Retinal pigment epithelial cell (primary cell): ENCODE data around the gene KIF26A.

Source experiments
- DNase-seq: peaks from one replicate; pipeline ENCODE4 v3.0.0-alpha.2; 2010; ENCODE audit warnings: low read depth
- H3K4me3 ChIP-seq: 2 replicates; pipeline ENCODE4 v1.5.1; 2011; ENCODE audit warnings: mild to moderate bottlenecking, low read length, control low read depth, moderate library complexity
- TF ChIP-seq, protein P1 (sequence below): conservative IDR thresholded peaks from 2 replicates; pipeline ENCODE4 v1.5.1; 2011; ENCODE audit warnings: low read depth, low read length, control low read depth, inconsistent platforms

Gene KIF26A

GRCh38 chr14:104098272-104099095 lies 39.9 kb upstream of the KIF26A start:
- H3K4me3 ChIP-seq: no peak overlapping the region
- no peak for DNase-seq
- TF ChIP-seq, protein P1, sequence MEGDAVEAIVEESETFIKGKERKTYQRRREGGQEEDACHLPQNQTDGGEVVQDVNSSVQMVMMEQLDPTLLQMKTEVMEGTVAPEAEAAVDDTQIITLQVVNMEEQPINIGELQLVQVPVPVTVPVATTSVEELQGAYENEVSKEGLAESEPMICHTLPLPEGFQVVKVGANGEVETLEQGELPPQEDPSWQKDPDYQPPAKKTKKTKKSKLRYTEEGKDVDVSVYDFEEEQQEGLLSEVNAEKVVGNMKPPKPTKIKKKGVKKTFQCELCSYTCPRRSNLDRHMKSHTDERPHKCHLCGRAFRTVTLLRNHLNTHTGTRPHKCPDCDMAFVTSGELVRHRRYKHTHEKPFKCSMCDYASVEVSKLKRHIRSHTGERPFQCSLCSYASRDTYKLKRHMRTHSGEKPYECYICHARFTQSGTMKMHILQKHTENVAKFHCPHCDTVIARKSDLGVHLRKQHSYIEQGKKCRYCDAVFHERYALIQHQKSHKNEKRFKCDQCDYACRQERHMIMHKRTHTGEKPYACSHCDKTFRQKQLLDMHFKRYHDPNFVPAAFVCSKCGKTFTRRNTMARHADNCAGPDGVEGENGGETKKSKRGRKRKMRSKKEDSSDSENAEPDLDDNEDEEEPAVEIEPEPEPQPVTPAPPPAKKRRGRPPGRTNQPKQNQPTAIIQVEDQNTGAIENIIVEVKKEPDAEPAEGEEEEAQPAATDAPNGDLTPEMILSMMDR: no peak

DNA sequence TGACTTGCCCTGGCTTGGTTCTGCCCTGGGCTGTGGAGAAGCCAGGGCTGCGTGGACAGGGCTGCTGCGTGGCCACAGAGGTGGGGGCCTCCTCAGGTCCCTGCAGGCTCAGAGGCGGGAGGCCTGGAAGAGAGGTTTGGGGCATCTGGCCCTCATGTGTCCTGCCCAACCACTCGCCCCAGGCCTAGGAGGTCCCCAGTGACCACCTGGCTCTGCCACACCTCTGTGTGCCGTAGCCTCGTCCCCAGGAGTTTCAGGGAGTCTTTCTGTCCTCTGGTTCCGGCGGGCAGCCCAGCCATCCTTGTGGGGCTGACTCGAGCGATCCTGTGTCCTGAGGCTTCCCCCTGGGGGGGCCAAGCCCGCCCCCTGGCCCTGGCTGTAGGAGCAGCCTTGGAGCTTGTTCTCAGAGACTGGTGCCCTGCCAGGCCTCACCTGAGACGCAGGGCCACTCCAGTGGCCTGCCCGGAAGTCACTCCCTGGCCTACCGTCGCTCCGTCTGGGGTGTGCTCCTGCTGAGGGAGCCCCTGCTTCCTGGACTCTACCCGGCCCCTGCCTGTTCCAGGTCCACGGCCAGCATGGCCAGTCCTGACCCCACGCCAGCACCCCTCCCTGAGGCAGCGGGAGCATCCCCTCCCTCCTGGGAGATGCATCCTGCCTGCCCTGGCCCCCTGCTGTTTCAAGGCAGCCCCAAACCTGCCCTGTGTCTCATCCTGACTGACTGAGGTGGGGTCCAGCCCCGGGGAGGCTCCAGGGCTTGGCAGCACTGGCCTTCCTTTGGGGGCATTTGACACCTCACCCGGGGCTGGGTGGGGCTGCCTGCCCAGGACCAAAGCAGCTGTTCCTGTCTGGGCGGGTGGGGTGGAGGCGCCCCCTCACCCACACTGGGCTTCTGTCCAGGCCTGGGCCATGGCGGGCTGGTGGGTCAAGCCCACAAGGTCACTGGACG lies 39.0 kb upstream of the KIF26A start:
- no peak for DNase-seq
- no peak overlapping the region for H3K4me3 ChIP-seq
- TF ChIP-seq, protein P1: no peak

DNA sequence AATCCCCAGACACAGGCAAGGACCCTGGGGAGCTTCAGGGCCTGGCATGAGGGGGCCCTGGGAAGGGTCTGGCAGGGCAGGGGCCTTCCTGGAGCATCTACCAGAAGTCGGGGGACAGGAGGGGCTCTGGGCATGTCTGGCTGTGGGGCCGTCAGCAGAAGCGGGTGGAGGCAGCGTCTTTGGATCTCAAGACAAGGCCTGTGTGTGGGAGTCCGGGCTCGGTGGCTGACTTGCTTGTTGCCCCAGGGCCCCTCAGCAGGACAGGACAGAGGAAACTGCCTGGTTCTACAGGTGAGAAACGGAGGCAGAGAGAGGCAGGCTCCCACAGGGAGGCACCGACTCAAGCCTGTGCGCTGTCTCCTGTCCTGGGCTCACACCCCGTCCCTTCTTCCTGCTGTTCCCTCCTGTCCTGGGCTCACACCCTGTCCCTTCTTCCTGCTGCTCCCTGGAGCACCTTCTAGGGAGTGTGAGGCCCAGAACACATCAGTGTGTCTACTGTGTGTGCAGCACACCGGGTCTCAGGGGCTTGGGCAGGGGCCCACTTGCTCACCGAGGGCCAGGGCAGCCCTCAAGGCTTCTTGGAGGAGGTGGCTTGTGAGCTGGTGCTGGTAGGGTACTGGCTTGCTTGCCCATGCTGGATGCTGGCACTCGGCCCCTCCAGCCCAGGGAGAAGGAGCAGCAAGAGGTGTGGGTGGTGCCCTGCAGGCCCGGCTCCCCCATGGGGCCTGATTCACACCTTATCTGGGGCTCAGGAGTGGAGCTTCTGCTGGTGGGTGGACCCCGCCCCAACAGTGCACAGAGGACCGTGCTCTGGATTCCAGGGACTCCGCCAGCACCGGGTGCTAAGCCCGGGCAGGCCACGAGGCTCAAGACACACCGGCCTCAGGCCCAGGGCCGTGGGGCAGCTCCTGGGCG lies 38.0 kb upstream of the KIF26A start:
- no peak for DNase-seq
- TF ChIP-seq, protein P1: no peak

GRCh38 chr14:104101086-104101621 lies 37.2 kb upstream of the KIF26A start:
- TF ChIP-seq, protein P1: no peak
- DNase-seq: no peak
- H3K4me3 ChIP-seq: no peak overlapping the region

More for the DNA sequence above, 38.0 kb upstream of the KIF26A start:
- no peak overlapping the region for H3K4me3 ChIP-seq

DNA sequence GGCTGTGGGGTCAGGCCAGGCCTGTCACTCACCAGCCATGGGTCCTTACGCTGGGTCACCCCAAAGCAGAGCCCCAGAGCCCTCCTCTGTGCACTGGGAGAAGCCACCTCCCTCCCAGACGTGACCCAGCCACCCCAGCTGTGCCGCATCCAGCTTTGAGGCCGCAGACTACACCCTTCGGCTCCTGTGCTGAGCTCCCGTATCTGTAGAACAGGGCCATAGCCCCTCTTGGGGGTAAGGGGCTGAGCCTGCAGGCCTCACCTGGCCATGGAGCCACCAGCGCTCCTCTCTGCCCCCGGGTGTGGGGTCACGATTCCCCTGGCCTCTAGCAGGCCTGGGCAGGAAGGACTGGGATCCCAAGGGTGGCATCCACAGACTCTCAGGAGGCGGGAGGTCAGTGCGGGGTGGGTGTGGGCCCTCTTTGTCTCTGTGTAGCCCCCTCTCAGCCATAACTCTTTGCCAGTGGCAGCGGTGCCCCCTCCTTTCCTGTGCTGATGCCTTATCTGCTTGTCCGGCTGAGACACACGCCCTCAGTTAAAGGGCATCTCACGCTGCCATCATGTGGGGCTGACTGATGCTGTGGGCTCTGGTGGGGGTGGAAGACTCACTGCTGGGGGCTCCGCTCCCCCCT lies 36.6 kb upstream of the KIF26A start:
- TF ChIP-seq, protein P1: no peak
- no peak for DNase-seq
- no peak overlapping the region for H3K4me3 ChIP-seq
